Neural cell (in vitro differentiated cells): ENCODE results near the gene MMP19. TPM values are rescaled to one million over a fixed set of nuclear protein-coding genes. Genes with fewer than 3 reads are reported as not detected.

Experiments used
- H2AFZ ChIP-seq: fragments of 200-600, 300-800 bp; sonication (generic), shearing (Covaris generic); 2 replicates; pipeline ENCODE4 v1.6.0; 2014; ENCODE audit warnings: low read depth, mild to moderate bottlenecking, antibody characterized with exemption, low read length, moderate library complexity
- H3F3A ChIP-seq: fragments of 200-600 bp; shearing (Covaris generic); 2 replicates; pipeline ENCODE4 v1.6.1; 2016; ENCODE audit warnings: mild to moderate bottlenecking, moderate library complexity, mixed read lengths, antibody characterized with exemption, low read length; ENCODE audit not compliant: insufficient read depth, poor library complexity, severe bottlenecking
- H3K27ac ChIP-seq: fragments of 200-600, 300-800 bp; sonication (generic), shearing (Covaris generic); 2 replicates; pipeline ENCODE4 v1.5.1; 2014; ENCODE audit warnings: mild to moderate bottlenecking, low read length, moderate library complexity
- H3K27me3 ChIP-seq: fragments of 300-800, 200-600 bp; sonication (generic), shearing (Covaris generic); 2 replicates; pipeline ENCODE4 v1.6.0; 2014; ENCODE audit warnings: mild to moderate bottlenecking, low read depth, low read length, moderate library complexity; ENCODE audit not compliant: insufficient read depth
- H3K36me3 ChIP-seq: fragments of 300-800, 200-600 bp; sonication (generic), shearing (Covaris generic); 2 replicates; pipeline ENCODE4 v1.5.1; 2014; ENCODE audit warnings: mild to moderate bottlenecking, antibody characterized with exemption, low read length, moderate library complexity; ENCODE audit not compliant: insufficient read depth
- H3K4me2 ChIP-seq: fragments of 300-800, 200-600 bp; sonication (generic), shearing (Covaris generic); 2 replicates; pipeline ENCODE4 v1.6.0; 2014; ENCODE audit warnings: mild to moderate bottlenecking, low read length
- H3K4me3 ChIP-seq: fragments of 300-800, 200-600 bp; sonication (generic), shearing (Covaris generic); 2 replicates; pipeline ENCODE4 v1.5.1; 2014; ENCODE audit warnings: mild to moderate bottlenecking, low read length, moderate library complexity
- H3K79me2 ChIP-seq: fragments of 200-600 bp; shearing (Covaris generic); replicated peaks from 2 replicates; pipeline ENCODE4 v1.6.0; 2014; ENCODE audit warnings: mild to moderate bottlenecking, low read length, moderate library complexity; ENCODE audit not compliant: insufficient read depth
- H3K9ac ChIP-seq: fragments of 300-800, 200-600 bp; sonication (generic), shearing (Covaris generic); 2 replicates; pipeline ENCODE4 v1.6.1; 2016; ENCODE audit warnings: mild to moderate bottlenecking, low read length, mixed read lengths
- H3K9me2 ChIP-seq: fragments of 200-600 bp; shearing (Covaris generic); 2 replicates; pipeline ENCODE4 v1.6.1; 2016; ENCODE audit warnings: mild to moderate bottlenecking, low read length, mixed read lengths; ENCODE audit not compliant: insufficient read depth
- H3K9me3 ChIP-seq: fragments of 200-600, 300-800 bp; sonication (generic), shearing (Covaris generic); 2 replicates; pipeline ENCODE4 v1.6.1; 2016; ENCODE audit warnings: mild to moderate bottlenecking, mixed run types, low read length, moderate library complexity, mixed read lengths
- H4K20me1 ChIP-seq: fragments of 200-600 bp; shearing (Covaris generic); 2 replicates; pipeline ENCODE4 v1.6.1; 2016; ENCODE audit warnings: mild to moderate bottlenecking, mixed run types; ENCODE audit not compliant: insufficient read depth
- CTCF ChIP-seq: fragments of 450-650 bp; IDR thresholded peaks from 2 replicates; pipeline ENCODE4 v1.5.1; 2014; ENCODE audit warnings: antibody characterized with exemption, mild to moderate bottlenecking, moderate library complexity; ENCODE audit not compliant: poor library complexity, severe bottlenecking
- EP300 ChIP-seq: fragments of 450-650 bp; conservative IDR thresholded peaks from 2 replicates; pipeline ENCODE4 v1.6.1; 2014; ENCODE audit warnings: antibody characterized with exemption, mild to moderate bottlenecking, moderate library complexity; ENCODE audit not compliant: poor library complexity, severe bottlenecking
- EZH2 ChIP-seq: fragments of 200-600, 300-800 bp; shearing (Covaris generic), sonication (generic); IDR thresholded peaks from 2 replicates; pipeline ENCODE4 v1.6.1; 2014; ENCODE audit warnings: antibody characterized with exemption, low read length, borderline replicate concordance, mild to moderate bottlenecking; ENCODE audit not compliant: insufficient read depth, poor library complexity, severe bottlenecking
- MXI1 ChIP-seq: fragments of 450-650 bp; conservative IDR thresholded peaks from 2 replicates; pipeline ENCODE4 v1.6.1; 2014; ENCODE audit warnings: antibody characterized with exemption, mild to moderate bottlenecking; ENCODE audit not compliant: poor library complexity, severe bottlenecking
- POLR2AphosphoS5 ChIP-seq: IDR thresholded peaks from 2 replicates; pipeline ENCODE4 v1.6.1; 2012
- RAD21 ChIP-seq: fragments of 450-650 bp; conservative IDR thresholded peaks from 2 replicates; pipeline ENCODE4 v1.6.1; 2014; ENCODE audit warnings: antibody characterized with exemption, mild to moderate bottlenecking, moderate library complexity
- REST ChIP-seq: IDR thresholded peaks from 2 replicates; pipeline ENCODE4 v1.6.1; 2012; ENCODE audit warnings: borderline replicate concordance
- SMC3 ChIP-seq: fragments of 450-650 bp; conservative IDR thresholded peaks from 2 replicates; pipeline ENCODE4 v1.6.1; 2014; ENCODE audit warnings: antibody characterized with exemption, mild to moderate bottlenecking, moderate library complexity; ENCODE audit not compliant: poor library complexity
- TAF1 ChIP-seq: IDR thresholded peaks from 2 replicates; pipeline ENCODE4 v1.6.1; 2012; ENCODE audit warnings: low read depth
- polyA plus RNA-seq: library from polyadenylated mRNA; depleted of rRNA; stranded (reverse); fragments of >200 nt; gene quantifications from 2 replicates; pipeline ENCODE4 v1.2.3, GENCODE V29; 2014

The MMP19 gene
- polyA plus RNA-seq, 1 donor from 2014 or later: not detected

- TF ChIP-seq MXI1 (no peak), SMC3 (no peak), RAD21 (no peak), CTCF (no peak), POLR2AphosphoS5 (no peak), EZH2 (no peak), REST (no peak), EP300 (no peak), TAF1 (no peak)
- Histone ChIP-seq H3K79me2 (peaks cover 37% of the 10 kb centered on the region), H3K27me3 (no peaks in the 10 kb centered on the region), H3K36me3 (no peaks in the 10 kb centered on the region), H3K4me3 (peak overlapping the region; percentile 100), H2AFZ (no peak overlapping the region), H3F3A (peaks cover 7% of the 10 kb centered on the region), H3K9me3 (no peaks in the 10 kb centered on the region), H3K9ac (peak overlapping the region; percentile 100), H3K27ac (peak overlapping the region; percentile 100), H3K4me2 (peak overlapping the region; percentile 90), H4K20me1 (no peaks in the 10 kb centered on the region), H3K9me2 (no peaks in the 10 kb centered on the region)
Observed at GRCh38 chr12:55831447-55831815, 11.3 kb downstream of the MMP19 start.

- Histone ChIP-seq H4K20me1 (no peaks in the 10 kb centered on the region), H3K4me2 (peak overlapping the region; percentile 90), H3K9me2 (no peaks in the 10 kb centered on the region), H3K79me2 (peaks cover 40% of the 10 kb centered on the region), H3K27ac (peak overlapping the region; percentile 100), H3F3A (peaks cover 7% of the 10 kb centered on the region), H3K4me3 (peak overlapping the region; percentile 100), H3K9me3 (no peaks in the 10 kb centered on the region), H2AFZ (peak overlapping the region; percentile 63), H3K36me3 (no peaks in the 10 kb centered on the region), H3K9ac (peak overlapping the region; percentile 100), H3K27me3 (no peaks in the 10 kb centered on the region)
- TF ChIP-seq RAD21 (peak; percentile 31), CTCF (peak; percentile 31), REST (no peak), SMC3 (peak; percentile 13), POLR2AphosphoS5 (peak; percentile 70), EP300 (no peak), TAF1 (peak; percentile 79), EZH2 (no peak), MXI1 (peak; percentile 54)
Observed at GRCh38 chr12:55830601-55831446, 11.9 kb downstream of the MMP19 start.
